Measurements from ENCODE around the gene ANOS1. TPM values are rescaled to one million over a fixed set of nuclear protein-coding genes. Genes with fewer than 3 reads are reported as not detected.

The ANOS1 gene
- total RNA-seq, 1 donor from 2014 or later: 45.7 TPM

DNA sequence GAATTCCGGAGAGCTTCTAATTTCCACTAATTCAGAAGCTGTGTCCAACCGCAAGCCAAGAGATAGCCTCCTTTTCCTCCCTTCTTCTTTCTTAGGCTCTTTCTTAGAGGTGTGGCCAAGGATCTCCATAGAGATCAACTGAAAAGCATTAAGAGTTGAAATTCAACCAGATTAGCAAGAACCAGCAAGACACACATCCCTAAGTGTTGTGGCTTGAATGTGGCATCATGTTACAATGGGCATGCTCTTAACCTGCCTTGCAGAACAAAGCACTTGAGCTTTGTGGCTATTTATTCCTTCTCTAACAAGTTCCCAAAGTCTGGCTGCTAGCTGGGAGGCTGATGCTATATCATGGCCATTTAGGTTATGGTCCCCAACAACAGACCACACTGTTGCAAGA is 10.4 kb downstream of the ANOS1 start:
- Histone ChIP-seq H3K4me3 (no peak overlapping the region), H3K27me3 (no peaks in the 10 kb centered on the region), H3K4me1 (peaks cover 16% of the 10 kb centered on the region), H4K20me1 (ENCODE audit: low read depth) (peaks cover 8% of the 10 kb centered on the region), H3K4me2 (no peak overlapping the region), H2AFZ (replicated peaks) (no peak overlapping the region), H3K27ac (no peak overlapping the region), H3K9ac (no peak overlapping the region), H3K9me3 (ENCODE audit: low read depth) (no peaks in the 10 kb centered on the region), H3F3A (ENCODE audit: low read depth) (peaks cover 9% of the 10 kb centered on the region), H3K36me3 (peaks cover 4% of the 10 kb centered on the region), H3K79me2 (ENCODE audit: low read depth) (peaks cover 95% of the 10 kb centered on the region)
- Mint-ChIP-seq H3K4me1 (peaks cover 15% of the 10 kb centered on the region), H3K27ac (no peak overlapping the region), H3K9me3 (peaks cover 32% of the 10 kb centered on the region), H3K36me3 (peaks cover 30% of the 10 kb centered on the region), H3K27me3 (ENCODE audit: insufficient read depth, low read depth) (peaks cover 4% of the 10 kb centered on the region), H3K4me3 (no peak overlapping the region)
- peak; percentile 39 for DNase-seq (ENCODE audit: low spot score)
- TF ChIP-seq EZH2phosphoT487 (IDR thresholded peaks at IDR 0.05): no peak
- TF ChIP-seq EZH2 (IDR thresholded peaks at IDR 0.05): no peak
- TF ChIP-seq, protein P1, sequence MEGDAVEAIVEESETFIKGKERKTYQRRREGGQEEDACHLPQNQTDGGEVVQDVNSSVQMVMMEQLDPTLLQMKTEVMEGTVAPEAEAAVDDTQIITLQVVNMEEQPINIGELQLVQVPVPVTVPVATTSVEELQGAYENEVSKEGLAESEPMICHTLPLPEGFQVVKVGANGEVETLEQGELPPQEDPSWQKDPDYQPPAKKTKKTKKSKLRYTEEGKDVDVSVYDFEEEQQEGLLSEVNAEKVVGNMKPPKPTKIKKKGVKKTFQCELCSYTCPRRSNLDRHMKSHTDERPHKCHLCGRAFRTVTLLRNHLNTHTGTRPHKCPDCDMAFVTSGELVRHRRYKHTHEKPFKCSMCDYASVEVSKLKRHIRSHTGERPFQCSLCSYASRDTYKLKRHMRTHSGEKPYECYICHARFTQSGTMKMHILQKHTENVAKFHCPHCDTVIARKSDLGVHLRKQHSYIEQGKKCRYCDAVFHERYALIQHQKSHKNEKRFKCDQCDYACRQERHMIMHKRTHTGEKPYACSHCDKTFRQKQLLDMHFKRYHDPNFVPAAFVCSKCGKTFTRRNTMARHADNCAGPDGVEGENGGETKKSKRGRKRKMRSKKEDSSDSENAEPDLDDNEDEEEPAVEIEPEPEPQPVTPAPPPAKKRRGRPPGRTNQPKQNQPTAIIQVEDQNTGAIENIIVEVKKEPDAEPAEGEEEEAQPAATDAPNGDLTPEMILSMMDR (IDR thresholded peaks at IDR 0.05): no peak

GRCh38 chrX:8720136-8720535 is 11.8 kb downstream of the ANOS1 start:
- H3K4me2 ChIP-seq: no peak overlapping the region
- H3K79me2 ChIP-seq (ENCODE audit: low read depth): peaks cover 98% of the 10 kb centered on the region
- H3K9me3 ChIP-seq (ENCODE audit: low read depth): no peaks in the 10 kb centered on the region
- DNase-seq (ENCODE audit: low spot score): no peak
- no peak overlapping the region for H3K9ac ChIP-seq
- Mint-ChIP-seq H3K36me3 (peaks cover 30% of the 10 kb centered on the region), H3K4me3 (no peak overlapping the region), H3K27ac (no peak overlapping the region), H3K27me3 (ENCODE audit: insufficient read depth, low read depth) (peaks cover 4% of the 10 kb centered on the region), H3K4me1 (peaks cover 15% of the 10 kb centered on the region), H3K9me3 (peaks cover 34% of the 10 kb centered on the region)
- H3F3A ChIP-seq (ENCODE audit: low read depth): peaks cover 7% of the 10 kb centered on the region
- H3K4me1 ChIP-seq: peaks cover 12% of the 10 kb centered on the region
- H3K27ac ChIP-seq: no peak overlapping the region
- H3K4me3 ChIP-seq: no peak overlapping the region
- H3K36me3 ChIP-seq: peaks cover 4% of the 10 kb centered on the region
- TF ChIP-seq EZH2 (IDR thresholded peaks at IDR 0.05) (no peak), EZH2phosphoT487 (IDR thresholded peaks at IDR 0.05) (no peak)
- H3K27me3 ChIP-seq: no peaks in the 10 kb centered on the region
- H4K20me1 ChIP-seq (ENCODE audit: low read depth): peaks cover 5% of the 10 kb centered on the region
- no peak overlapping the region for H2AFZ ChIP-seq (replicated peaks)

GRCh38 chrX:8717354-8717753 is 14.6 kb downstream of the ANOS1 start:
- peaks cover 4% of the 10 kb centered on the region for H3K27me3 Mint-ChIP-seq (ENCODE audit: insufficient read depth, low read depth)
- H3K27ac ChIP-seq: no peak overlapping the region
- H3K4me1 ChIP-seq: peaks cover 9% of the 10 kb centered on the region
- DNase-seq (ENCODE audit: low spot score): no peak
- H3K27ac Mint-ChIP-seq: no peak overlapping the region
- peaks cover 30% of the 10 kb centered on the region for H3K36me3 Mint-ChIP-seq
- H3K79me2 ChIP-seq (ENCODE audit: low read depth): peaks cover 85% of the 10 kb centered on the region
- H3K9me3 ChIP-seq (ENCODE audit: low read depth): no peaks in the 10 kb centered on the region
- H3K4me3 ChIP-seq: no peak overlapping the region
- no peaks in the 10 kb centered on the region for H3K27me3 ChIP-seq
- H3K4me2 ChIP-seq: no peak overlapping the region
- peaks cover 4% of the 10 kb centered on the region for H3K36me3 ChIP-seq
- no peak overlapping the region for H3K9ac ChIP-seq
- no peak overlapping the region for H2AFZ ChIP-seq (replicated peaks)
- no peak overlapping the region for H3K4me3 Mint-ChIP-seq
- H4K20me1 ChIP-seq (ENCODE audit: low read depth): no peaks in the 10 kb centered on the region
- TF ChIP-seq EZH2phosphoT487 (IDR thresholded peaks at IDR 0.05) (no peak), EZH2 (IDR thresholded peaks at IDR 0.05) (no peak)
- TF ChIP-seq, protein P1 (IDR thresholded peaks at IDR 0.05): no peak
- H3K9me3 Mint-ChIP-seq: peaks cover 28% of the 10 kb centered on the region
- peaks cover 9% of the 10 kb centered on the region for H3K4me1 Mint-ChIP-seq
- peaks cover 7% of the 10 kb centered on the region for H3F3A ChIP-seq (ENCODE audit: low read depth)

- no peaks in the 10 kb centered on the region for H3K4me1 Mint-ChIP-seq
- Histone ChIP-seq H3K4me3 (no peak overlapping the region), H3K36me3 (no peaks in the 10 kb centered on the region), H3K79me2 (ENCODE audit: low read depth) (peaks cover 80% of the 10 kb centered on the region), H3K4me2 (no peak overlapping the region), H3K9me3 (ENCODE audit: low read depth) (no peaks in the 10 kb centered on the region), H3F3A (ENCODE audit: low read depth) (no peaks in the 10 kb centered on the region), H3K27ac (no peak overlapping the region), H4K20me1 (ENCODE audit: low read depth) (no peaks in the 10 kb centered on the region), H3K27me3 (no peaks in the 10 kb centered on the region), H3K9ac (no peak overlapping the region), H3K4me1 (no peaks in the 10 kb centered on the region), H2AFZ (replicated peaks) (no peak overlapping the region)
- TF ChIP-seq, protein P1 (IDR thresholded peaks at IDR 0.05): no peak
- TF ChIP-seq EZH2 (IDR thresholded peaks at IDR 0.05) (no peak), EZH2phosphoT487 (IDR thresholded peaks at IDR 0.05) (no peak)
- no peak overlapping the region for H3K4me3 Mint-ChIP-seq
- H3K27ac Mint-ChIP-seq: no peak overlapping the region
- no peaks in the 10 kb centered on the region for H3K27me3 Mint-ChIP-seq (ENCODE audit: insufficient read depth, low read depth)
- peaks cover 15% of the 10 kb centered on the region for H3K36me3 Mint-ChIP-seq
- no peak for DNase-seq (ENCODE audit: low spot score)
- peaks cover 20% of the 10 kb centered on the region for H3K9me3 Mint-ChIP-seq
Observed at GRCh38 chrX:8714164-8714563, 17.8 kb downstream of the ANOS1 start.

Data from neural progenitor cell (in vitro differentiated cells).